ENCODE data around the gene CANT1.

The CANT1 gene

GRCh38 chr17:79001190-79002020, 8.2 kb downstream of the CANT1 start:
- H3K4me3 ChIP-seq (ENCODE audit: low read depth, low read length): no peak overlapping the region
- no peak for TF ChIP-seq CTCF (IDR thresholded peaks at IDR 0.05; ENCODE audit: low read depth, low read length)
- no peak for TF ChIP-seq MYC (IDR thresholded peaks at IDR 0.05; ENCODE audit: low read depth, low read length)
- TF ChIP-seq MAX (IDR thresholded peaks at IDR 0.05; ENCODE audit: low read depth, low read length): no peak
- no peak for TF ChIP-seq POLR2A (IDR thresholded peaks at IDR 0.05; ENCODE audit: extremely low read depth, insufficient read length)
- no peak for DNase-seq (ENCODE audit: low read depth)

- no peak overlapping the region for H3K4me3 ChIP-seq (ENCODE audit: low read depth, low read length)
- TF ChIP-seq CTCF (IDR thresholded peaks at IDR 0.05; ENCODE audit: low read depth, low read length) (no peak), MYC (IDR thresholded peaks at IDR 0.05; ENCODE audit: low read depth, low read length) (no peak), POLR2A (IDR thresholded peaks at IDR 0.05; ENCODE audit: extremely low read depth, insufficient read length) (no peak), MAX (IDR thresholded peaks at IDR 0.05; ENCODE audit: low read depth, low read length) (no peak)
- DNase-seq (ENCODE audit: low read depth): no peak
Observed at GRCh38 chr17:79000396-79001189, 9.0 kb downstream of the CANT1 start.

GRCh38 chr17:78999947-79000395, 9.6 kb downstream of the CANT1 start:
- no peak for DNase-seq (ENCODE audit: low read depth)
- H3K4me3 ChIP-seq (ENCODE audit: low read depth, low read length): no peak overlapping the region
- TF ChIP-seq CTCF (IDR thresholded peaks at IDR 0.05; ENCODE audit: low read depth, low read length) (no peak), MAX (IDR thresholded peaks at IDR 0.05; ENCODE audit: low read depth, low read length) (no peak), POLR2A (IDR thresholded peaks at IDR 0.05; ENCODE audit: extremely low read depth, insufficient read length) (no peak), MYC (IDR thresholded peaks at IDR 0.05; ENCODE audit: low read depth, low read length) (no peak)

GRCh38 chr17:78999056-78999768, 10.4 kb downstream of the CANT1 start:
- TF ChIP-seq POLR2A (IDR thresholded peaks at IDR 0.05; ENCODE audit: extremely low read depth, insufficient read length) (no peak), MYC (IDR thresholded peaks at IDR 0.05; ENCODE audit: low read depth, low read length) (no peak), MAX (IDR thresholded peaks at IDR 0.05; ENCODE audit: low read depth, low read length) (no peak), CTCF (IDR thresholded peaks at IDR 0.05; ENCODE audit: low read depth, low read length) (no peak)
- no peak overlapping the region for H3K4me3 ChIP-seq (ENCODE audit: low read depth, low read length)
- no peak for DNase-seq (ENCODE audit: low read depth)

- H3K4me3 ChIP-seq (ENCODE audit: low read depth, low read length): no peak overlapping the region
- DNase-seq (ENCODE audit: low read depth): no peak
Observed at GRCh38 chr17:78998311-78999055, 11.1 kb downstream of the CANT1 start.

More at GRCh38 chr17:78998311-78999055, 11.1 kb downstream of the CANT1 start:
- TF ChIP-seq POLR2A (IDR thresholded peaks at IDR 0.05; ENCODE audit: extremely low read depth, insufficient read length) (no peak), MYC (IDR thresholded peaks at IDR 0.05; ENCODE audit: low read depth, low read length) (no peak), MAX (IDR thresholded peaks at IDR 0.05; ENCODE audit: low read depth, low read length) (no peak), CTCF (IDR thresholded peaks at IDR 0.05; ENCODE audit: low read depth, low read length) (no peak)

All from NB4 (cell line).